HG03521 (cell line): Measurements from ENCODE around the gene GLIS1.

ENCODE experiments used
- ATAC-seq: cut with Tn5 transposase; IDR thresholded peaks from one replicate; pipeline ENCODE4 v1.9.1; 2021; ENCODE audit warnings: mild to moderate bottlenecking, moderate library complexity; ENCODE audit not compliant: unreplicated experiment

The GLIS1 gene

DNA sequence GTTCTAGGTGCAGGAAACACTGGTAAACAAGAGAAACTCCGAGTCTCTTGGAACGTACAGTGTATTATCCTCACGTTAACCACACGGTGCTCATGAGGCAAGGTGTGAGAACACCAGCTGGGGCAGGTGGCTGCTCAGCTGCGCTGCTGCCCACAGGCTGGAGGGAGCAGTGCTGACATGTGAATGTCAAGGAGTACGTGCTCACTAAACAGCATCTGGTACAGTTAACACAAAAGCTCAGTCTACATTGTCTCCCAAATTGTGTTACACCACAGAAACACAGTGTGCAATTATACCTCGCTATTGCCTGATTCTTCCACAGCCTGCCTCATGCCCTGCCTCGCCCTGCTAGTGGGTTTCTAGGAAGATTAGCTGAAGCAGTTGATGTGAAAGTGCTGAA, 138.4 kb downstream of the GLIS1 start:
- no peak for ATAC-seq

DNA sequence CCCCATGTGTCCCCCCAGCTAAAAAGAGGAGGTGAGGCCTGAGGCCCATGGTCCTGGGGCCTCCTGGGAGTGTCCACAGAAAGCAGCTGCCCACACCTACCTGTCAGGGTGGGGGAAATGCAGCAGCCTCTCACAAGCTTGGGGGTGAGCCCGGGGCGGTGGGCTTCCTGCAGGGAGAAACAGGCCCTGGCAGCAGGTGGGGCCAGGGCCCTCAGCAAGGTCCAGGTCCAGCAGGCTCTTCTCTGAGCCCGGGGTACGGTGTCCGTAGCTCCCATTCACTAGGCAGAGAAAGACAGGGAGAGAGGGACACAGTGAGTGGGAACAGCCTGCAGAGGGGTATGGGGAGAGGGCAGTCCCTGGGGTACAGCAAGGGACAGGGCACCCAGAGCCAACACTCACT, 139.0 kb downstream of the GLIS1 start:
- no peak for ATAC-seq

DNA sequence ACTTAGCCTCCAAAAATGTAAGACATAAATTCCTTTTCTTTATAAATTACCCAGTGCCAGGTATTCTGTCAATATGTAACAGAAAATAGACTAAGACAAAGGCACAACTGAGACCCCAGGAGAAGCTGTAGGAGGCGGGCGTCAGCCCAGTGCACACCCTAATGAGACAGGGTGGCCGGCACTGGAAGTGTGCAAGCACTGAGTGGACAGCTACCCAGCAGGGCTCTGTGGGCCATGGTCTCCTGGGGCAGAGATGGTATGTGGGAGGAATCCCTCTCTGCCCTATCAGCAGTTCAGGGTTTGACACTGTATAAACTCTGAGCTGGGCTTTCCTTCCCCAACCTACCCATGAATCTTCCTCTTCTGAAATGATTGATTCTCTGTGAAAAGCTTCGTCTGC, 139.5 kb downstream of the GLIS1 start:
- ATAC-seq: no peak

DNA sequence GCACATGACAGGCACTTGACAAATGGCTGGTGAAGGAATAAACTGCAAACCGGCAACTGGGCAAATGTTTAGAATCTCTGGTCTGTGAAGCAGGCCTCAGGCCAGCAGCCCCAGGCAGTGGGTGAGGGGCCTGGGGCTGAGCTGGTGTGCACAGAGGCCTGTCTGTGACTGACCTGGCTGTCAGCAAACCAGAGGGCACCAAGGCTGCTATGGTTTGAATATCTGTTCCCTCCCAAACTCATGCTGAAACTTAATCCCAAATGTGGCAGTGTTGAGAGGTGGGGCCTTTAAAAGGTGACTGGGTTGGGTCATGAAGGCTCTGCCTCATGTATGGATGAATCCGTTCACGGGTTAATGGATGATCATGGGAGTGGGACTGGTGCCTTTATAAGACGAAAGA, 140.0 kb downstream of the GLIS1 start:
- no peak for ATAC-seq

DNA sequence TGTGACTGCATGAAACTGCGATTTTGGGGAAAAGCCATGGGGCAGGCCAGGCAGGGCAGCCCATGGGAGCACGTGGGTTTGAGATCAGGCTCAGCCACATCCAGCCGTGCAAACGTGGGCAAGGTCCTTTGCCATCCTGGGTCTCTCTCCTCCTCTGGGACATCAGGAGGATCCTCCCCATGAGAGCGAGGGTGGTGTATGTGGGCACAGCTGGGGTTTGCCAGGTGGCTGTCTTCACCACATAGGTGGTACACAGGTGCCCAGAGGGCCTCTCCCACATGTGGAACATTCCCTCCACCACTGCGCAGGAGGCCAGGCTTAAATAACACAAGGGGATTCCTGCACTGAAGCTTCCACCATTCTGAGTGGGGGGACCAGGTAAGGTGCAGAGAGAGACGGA, 143.1 kb downstream of the GLIS1 start:
- no peak for ATAC-seq

DNA sequence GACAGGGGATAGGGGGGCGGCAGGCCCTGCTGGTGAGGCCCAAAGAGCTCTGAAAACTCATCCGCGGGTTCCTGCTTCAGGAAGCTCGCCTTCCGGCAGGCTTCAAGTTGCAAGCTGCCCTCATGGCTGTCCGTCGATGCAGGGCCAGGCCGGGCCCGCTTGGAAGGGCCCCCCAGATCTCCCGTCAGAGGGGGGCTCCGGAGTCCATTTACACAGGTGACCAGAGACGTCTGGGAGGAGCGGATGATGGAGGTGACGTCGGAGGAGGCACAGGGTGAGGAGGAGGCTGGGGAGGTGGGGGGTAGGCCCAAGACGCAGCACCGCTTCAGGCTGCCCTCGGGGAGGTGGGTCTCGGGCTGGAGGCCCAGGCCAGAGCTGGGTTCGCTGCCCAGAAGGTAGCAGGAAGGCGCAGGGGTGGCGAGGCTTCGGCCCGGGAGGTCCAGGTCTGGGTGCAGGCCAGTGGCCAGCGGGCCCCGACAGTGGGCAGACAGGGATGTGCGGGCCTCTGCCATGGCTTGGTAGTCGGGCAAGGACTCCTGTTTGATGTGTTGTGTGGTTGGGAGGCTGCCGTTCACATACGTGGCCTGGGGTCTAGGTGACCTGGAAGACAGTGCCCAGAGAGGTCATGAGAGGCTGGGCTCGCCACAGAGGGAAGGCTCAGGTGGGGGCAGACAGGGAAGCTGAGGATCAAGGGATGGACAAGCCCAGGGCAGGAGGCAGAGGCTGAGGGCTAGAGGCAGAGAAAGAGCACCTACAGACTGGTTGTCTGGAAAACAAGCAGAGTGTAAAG, 144.4 kb downstream of the GLIS1 start:
- ATAC-seq: no peak

GRCh38 chr1:53593758-53594380, 145.1 kb downstream of the GLIS1 start:
- no peak for ATAC-seq

GRCh38 chr1:53592985-53593757, 145.8 kb downstream of the GLIS1 start:
- no peak for ATAC-seq

GRCh38 chr1:53592521-53592982, 146.4 kb downstream of the GLIS1 start:
- no peak for ATAC-seq

DNA sequence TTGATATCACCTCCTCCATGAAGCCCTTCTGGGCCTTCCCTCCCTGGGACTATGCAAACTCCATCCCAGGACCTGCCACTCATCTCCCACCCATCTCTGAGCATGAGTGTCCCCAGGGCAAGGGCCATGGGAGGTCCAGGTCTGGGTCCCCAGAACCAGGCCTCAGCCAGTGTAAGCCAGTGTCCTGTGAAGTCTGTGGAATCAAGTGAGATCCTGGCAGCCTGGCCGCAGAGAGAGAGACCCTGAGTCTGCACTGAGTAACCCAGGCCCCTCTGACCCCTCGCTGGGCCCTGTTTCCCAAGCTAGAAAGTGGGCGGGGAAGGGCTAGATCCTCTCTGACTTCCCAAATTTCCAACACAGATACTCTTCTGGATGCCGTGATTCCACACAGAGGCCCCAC, 147.0 kb downstream of the GLIS1 start:
- no peak for ATAC-seq

DNA sequence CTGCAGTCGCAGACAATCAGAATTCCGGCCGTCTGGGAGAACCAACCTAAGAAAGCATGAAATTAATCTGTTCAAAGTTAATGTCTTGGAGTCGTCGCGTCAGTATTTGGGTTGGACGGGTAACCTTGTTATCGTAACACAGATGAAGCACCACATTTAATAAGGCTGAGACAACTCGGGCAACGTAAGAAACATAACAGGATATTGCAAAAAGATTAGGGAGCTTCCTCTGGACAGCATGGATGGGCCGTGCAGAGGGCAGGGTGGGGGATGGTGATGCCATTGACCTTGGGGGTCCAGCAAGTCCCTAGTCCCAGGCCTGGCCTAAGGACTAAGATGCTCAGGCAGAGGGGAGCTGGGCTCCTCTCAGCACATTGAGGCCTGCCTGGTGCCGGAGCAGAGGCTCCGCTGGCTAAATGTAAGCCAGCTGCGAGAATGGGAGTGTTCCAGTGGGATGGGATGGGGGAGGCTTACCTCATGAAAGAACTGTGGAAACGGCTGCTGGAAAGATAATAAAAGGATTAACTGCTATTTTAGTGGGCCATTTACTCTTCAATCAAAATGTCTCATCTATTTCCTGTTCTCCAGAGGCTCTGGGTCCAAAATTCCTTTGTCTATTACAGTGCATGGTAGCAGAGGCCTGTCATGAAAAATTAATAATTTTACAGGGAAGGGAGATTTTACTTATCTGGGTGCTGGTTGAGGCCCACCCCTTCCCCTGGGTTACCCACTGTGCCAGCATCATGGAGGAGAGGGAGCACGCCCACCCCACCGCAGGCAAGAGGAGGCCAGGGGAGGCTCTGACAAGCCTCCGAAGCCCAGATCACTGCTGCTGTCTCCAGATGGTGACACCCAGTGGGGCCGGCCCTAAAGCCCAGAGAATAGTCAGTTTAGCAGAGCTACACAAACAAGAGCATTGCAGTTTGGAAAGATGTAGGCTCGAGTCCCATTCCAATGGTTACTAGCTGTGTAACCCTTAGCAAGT, 148.1 kb downstream of the GLIS1 start:
- no peak for ATAC-seq

DNA sequence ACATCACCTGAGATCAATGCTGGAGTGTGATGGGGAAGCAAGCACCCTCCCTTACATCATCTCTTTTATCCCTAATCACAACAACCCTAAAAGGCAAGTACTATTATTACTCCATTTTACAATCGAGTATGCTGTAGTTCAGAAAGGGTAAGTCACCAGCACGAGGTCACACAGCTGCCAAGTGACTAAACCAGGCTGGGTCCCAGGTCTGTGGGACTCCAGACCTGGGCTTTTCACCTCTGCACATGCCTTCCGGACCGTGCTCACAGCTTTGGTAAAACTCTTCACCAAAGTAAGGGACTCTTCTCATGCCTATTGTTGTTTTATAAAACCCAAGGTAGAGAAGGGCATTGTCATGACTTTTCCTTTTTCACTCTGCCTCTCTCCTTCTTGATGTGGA, 148.9 kb downstream of the GLIS1 start:
- no peak for ATAC-seq

GRCh38 chr1:53589043-53589887, 149.7 kb downstream of the GLIS1 start:
- no peak for ATAC-seq

DNA sequence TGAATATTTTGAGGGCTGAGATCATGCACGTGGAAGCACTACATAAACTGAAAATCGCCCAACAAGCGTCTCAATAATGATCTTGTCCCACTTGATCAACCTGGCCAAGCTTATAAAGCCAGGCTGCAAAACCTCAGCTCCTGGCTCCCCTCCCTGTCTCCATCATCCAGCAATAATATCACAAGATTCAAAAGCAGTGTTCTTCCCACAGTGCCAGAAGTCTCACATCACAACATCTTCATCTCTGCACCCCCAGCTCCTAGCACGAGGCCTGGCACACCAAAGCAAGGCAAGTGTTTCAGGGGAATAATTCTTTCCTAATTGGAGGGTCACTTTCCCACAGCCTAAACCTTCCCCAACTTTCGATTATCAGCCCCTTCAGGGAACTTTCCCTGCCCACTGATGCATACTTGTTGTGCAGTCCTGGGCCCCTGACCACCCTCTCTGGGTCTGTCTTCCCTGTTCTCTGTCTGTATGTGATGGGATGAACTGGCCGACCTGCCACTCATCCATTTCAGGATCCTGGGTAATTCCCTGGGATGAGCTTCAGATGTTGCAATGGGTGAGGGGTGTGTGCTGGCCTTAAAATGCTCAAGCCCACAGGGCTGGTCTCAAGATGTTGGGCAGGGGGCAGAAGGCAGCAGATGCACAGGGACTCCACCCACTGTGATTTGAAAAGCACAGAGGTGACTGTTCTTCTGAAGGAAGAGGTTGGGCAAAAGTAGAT, 150.7 kb downstream of the GLIS1 start:
- no peak for ATAC-seq

- ATAC-seq: no peak
These were observed 151.5 kb downstream of the GLIS1 start for GRCh38 chr1:53587252-53587988.

DNA sequence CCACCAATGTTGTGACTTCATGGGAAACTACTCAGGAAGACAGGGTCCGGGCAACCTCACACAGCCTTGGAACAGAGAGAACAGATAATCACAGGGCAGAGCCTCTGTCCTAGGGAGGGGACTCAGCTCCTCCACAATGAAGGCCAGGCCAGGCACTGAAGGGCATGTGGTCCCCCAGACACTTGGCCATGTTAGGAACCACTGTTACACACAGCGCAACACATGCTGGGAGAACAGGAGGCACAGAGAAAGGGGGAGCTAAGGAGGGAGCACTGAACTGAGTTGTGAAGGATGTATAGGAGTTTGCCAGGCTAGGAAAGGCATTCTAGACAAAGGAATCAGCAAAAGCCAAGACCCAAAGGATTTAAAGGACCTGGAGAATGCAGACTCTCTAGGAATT, 152.2 kb downstream of the GLIS1 start:
- ATAC-seq: no peak

- ATAC-seq: no peak
These were observed 153.4 kb downstream of the GLIS1 start for GRCh38 chr1:53585565-53585964.

DNA sequence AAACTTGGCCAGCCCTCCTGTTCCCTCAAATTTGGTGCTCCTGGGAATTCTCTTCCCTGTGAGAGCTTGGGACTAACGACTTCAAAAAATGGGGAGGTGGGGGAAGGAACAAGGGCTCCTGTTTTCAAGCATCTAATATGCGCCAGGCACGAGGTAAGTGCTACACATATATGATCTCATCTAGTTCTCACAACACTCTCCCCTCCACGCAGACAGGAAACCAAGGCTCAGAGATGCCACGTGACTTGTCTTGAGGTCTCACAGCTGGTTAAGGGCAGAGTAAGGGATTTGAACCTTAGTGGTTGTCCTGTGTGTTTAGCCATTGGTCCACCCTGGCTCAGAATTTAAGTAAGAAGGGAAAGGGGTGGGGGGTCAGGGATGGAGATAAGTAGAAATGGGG, 153.8 kb downstream of the GLIS1 start:
- no peak for ATAC-seq

GRCh38 chr1:53584777-53585107, 154.2 kb downstream of the GLIS1 start:
- no peak for ATAC-seq
